Right ventricle myocardium superior (tissue), 1 donor: ENCODE data around the gene MEAF6. TPM values are rescaled to one million over a fixed set of nuclear protein-coding genes. Genes with fewer than 3 reads are reported as not detected.

ENCODE experiments used
- ATAC-seq: fragments of 200-7000 bp; cut with Tn5 transposase; one replicate; pipeline ENCODE4 v1.9.1; 2020; ENCODE audit warnings: mild to moderate bottlenecking; ENCODE audit not compliant: poor library complexity
- DNase-seq: peaks from one replicate; pipeline ENCODE4 v3.0.0-alpha.2; 2020
- intact Hi-C: fragments of 100-400 bp; cut with DNase I; formaldehyde crosslinking; loops from one replicate; pipeline ENCODE4 v1.11.2; 2022
- microRNA-seq: library from miRNA; unstranded; fragments of <30 nt; microRNA quantifications from one replicate; pipeline ENCODE4 v1.2.0, GENCODE V29; 2020
- total RNA-seq: library from RNA; stranded (reverse); fragmentation: NEBNext Ultra II Directional; extraction: Animal tissue kit (Norgen Biotek cat#: 25700); gene quantifications from one replicate; pipeline ENCODE4 v1.2.1, GENCODE V29; 2021
- donor health status: DM: no; HTN: yes; CAD: no; lungs with severe emphysema.

The MEAF6 gene
- total RNA-seq, 1 donor from 2014 or later, result 34.6 TPM

DNA sequence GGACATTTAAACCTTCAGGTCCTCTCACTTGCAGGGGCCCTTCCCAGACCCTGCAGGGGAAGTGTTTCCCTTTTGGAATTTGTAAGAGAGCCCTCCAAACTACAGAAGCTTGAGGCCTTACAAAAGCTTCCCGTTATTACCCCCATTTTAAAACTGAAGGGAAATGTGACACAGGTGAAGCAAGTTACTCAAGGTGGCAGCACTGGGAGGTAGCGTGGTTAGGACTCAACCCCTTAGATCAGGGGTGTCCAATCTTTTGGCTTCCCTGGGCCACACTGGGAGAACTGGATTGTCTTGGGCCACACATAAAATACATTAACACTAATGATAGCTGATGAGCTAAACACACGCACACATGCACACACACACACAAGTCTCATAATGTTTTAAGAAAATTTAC, 56.0 kb downstream of the MEAF6 start:
- no peak for ATAC-seq
- no peak for DNase-seq
- intact Hi-C loops, result loop anchor here (10.0 kb wide), 1 partner anchor 226 kb away; no protein-coding TSS in a partner anchor

GRCh38 chr1:37456614-37457013, 58.0 kb downstream of the MEAF6 start:
- intact Hi-C loops, result loop anchor here (10.0 kb wide), 1 partner anchor 228 kb away; no protein-coding TSS in a partner anchor
- ATAC-seq, result no peak
- no peak for DNase-seq

GRCh38 chr1:37455516-37455915, 59.0 kb downstream of the MEAF6 start:
- DNase-seq (peak; percentile 43), ATAC-seq (no peak)
- intact Hi-C loops, result loop anchor here (10.0 kb wide), 1 partner anchor 229 kb away; no protein-coding TSS in a partner anchor

DNA sequence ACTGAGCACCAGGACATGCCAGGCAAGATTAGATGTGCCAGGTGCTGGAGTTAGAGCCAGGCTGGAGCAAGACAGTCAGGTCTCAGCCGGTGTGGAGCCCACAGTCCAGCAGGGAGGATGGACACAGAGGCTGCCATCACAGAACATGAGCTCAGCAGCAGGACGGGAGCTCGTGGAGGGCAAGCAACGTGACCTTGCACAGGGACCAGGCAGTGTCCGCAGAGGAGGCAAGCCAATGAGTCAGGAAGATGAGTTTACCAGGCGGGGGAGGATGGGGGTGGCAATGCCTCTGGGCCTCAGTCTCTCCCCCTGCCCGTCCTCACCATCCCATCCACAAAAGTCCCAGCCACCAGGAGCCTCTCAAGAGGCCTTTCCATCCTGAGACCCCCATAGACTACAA, 60.9 kb downstream of the MEAF6 start:
- DNase-seq (no peak), ATAC-seq (no peak)
- intact Hi-C loops, result loop anchor here (5.0 to 10.0 kb wide), 2 partner anchors 34 to 231 kb away; no protein-coding TSS in a partner anchor

- DNase-seq (no peak), ATAC-seq (no peak)
- intact Hi-C loops, result loop anchor here (5.0 to 10.0 kb wide), 2 partner anchors 35 to 232 kb away; no protein-coding TSS in a partner anchor
Observed at GRCh38 chr1:37452416-37452815, 62.1 kb downstream of the MEAF6 start.

DNA sequence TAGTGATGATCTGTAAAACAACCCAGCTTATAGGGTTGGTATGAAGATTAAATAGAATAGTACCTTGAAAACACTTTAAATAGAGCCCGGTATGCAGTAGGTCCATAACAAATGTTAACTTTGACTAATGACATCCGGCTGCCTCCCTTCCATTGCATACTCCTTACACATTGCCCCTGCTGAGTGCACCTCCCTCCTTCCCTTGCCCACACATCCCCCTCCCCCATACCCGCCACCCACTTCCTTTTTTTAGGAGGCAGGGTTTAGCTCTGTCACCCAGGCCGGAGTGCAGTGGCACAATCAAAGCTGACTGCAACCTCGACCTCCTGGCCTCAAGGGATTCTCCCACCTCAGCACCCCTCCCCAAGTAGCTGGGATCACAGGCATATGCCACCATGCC, 64.6 kb downstream of the MEAF6 start:
- intact Hi-C loops, result loop anchor here (5.0 to 10.0 kb wide), 2 partner anchors 37 to 235 kb away; no protein-coding TSS in a partner anchor

GRCh38 chr1:37448691-37449417, 65.7 kb downstream of the MEAF6 start:
- ATAC-seq (no peak), DNase-seq (no peak)

More for the DNA sequence above, 64.6 kb downstream of the MEAF6 start:
- DNase-seq, result no peak
- ATAC-seq, result no peak

DNA sequence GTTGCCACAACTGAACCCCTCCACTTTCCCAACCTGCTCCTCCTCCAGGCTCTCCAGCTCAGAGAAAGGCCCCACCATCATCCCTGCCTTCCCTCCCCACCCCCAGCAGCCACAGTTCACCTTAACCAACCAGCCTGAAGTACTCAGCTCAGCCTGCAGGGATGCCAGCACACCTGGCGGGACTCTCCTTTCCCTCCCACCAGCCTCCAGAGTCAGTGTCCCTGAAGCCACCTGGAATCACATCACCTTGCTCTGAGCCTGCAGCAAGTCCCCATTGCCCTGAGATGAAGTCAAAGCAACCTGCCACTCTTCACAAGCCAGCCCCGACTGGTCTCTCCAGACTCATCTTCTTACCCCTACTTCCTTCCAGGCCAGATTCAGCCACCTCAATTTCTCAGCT, 66.4 kb downstream of the MEAF6 start:
- no peak for DNase-seq
- ATAC-seq, result no peak
- intact Hi-C loops, result no loop called here

More at GRCh38 chr1:37448691-37449417, 65.7 kb downstream of the MEAF6 start:
- intact Hi-C loops, result no loop called here

DNA sequence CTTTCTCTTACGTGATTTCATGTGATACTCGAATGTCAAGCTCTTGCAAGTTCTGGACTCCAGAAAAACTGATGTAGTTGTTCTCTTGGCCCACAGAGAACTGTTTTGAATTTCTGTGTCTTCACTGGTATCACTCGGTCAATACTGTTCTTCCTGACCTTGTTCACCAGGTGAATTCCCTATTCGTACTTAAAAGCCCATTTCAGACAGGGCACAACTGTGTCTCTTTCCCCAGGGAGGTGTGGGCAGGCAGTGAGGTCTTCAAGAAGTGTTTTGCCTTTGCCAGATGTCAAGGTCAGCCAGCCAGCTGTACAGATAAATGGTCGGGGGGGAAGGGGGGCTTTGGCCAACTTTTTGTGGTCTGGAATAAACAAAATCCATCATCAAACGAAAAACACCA, 67.7 kb downstream of the MEAF6 start:
- ATAC-seq (no peak), DNase-seq (no peak)
- intact Hi-C loops, result no loop called here

DNA sequence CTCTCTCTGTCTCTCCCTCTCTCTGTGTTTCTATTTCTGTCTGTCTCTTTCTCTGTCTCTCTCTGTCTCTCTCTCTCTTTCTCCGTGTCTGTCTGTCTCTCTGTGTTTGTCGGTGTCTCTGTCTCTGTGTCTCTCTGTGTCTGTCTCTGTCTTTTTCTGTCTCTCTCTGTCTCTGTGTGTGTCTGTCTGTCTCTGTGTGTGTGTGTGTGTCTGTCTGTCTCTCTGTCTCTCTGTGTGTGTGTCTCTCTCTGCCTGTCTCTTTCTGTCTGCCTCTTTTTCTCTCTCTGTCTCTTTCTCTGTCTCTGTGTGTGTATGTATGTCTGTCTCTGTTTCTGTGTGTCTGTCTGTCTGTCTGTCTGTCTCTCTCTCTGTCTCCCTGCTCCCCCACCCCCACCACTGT, 71.9 kb downstream of the MEAF6 start:
- ATAC-seq, result no peak
- intact Hi-C loops, result no loop called here
- DNase-seq, result no peak

Small RNA genes within 50 kb of the gene (microRNA-seq; reads per million reads assigned to microRNA genes)
- not detected for gene MIR5581
- gene MIR6732, result not detected

Other genes starting within 250 kb of the MEAF6 start
- gene ZC3H12A, start 40.2 kb downstream of the MEAF6 start, total RNA-seq, result 4.2 TPM
- gene SNIP1, start 39.5 kb upstream of the MEAF6 start, total RNA-seq, result 7.4 TPM
- gene DNALI1, start 42.2 kb upstream of the MEAF6 start, total RNA-seq, result 3.1 TPM
- gene GNL2, start 81.2 kb upstream of the MEAF6 start, total RNA-seq, result 20.1 TPM
- gene RSPO1, start 120.1 kb upstream of the MEAF6 start, total RNA-seq, result not detected
- 0.46 TPM for gene CDCA8, start 177.8 kb upstream of the MEAF6 start, total RNA-seq